GM06990 (cell line): ENCODE results near the gene TTI1.

Source experiments
- DNase-seq: peaks from one replicate; pipeline ENCODE4 v3.0.0-alpha.2; 2011; ENCODE audit not compliant: insufficient read length; ENCODE audit errors: extremely low read depth
- H3K27me3 ChIP-seq: replicated peaks from 2 replicates; pipeline ENCODE4 v1.6.0; 2011; ENCODE audit warnings: low read length; ENCODE audit not compliant: control insufficient read depth, insufficient read depth
- H3K36me3 ChIP-seq: 2 replicates; pipeline ENCODE4 v1.5.1; 2011; ENCODE audit warnings: low read length; ENCODE audit not compliant: control insufficient read depth, insufficient read depth
- H3K4me3 ChIP-seq: replicated peaks from 2 replicates; pipeline ENCODE4 v1.5.1; 2011; ENCODE audit warnings: low read depth, mild to moderate bottlenecking, control low read depth, low read length
- TF ChIP-seq, protein P1 (sequence below): IDR thresholded peaks from 2 replicates; pipeline ENCODE4 v1.5.1; 2011; ENCODE audit warnings: low read length, control low read depth, mild to moderate bottlenecking, inconsistent platforms; ENCODE audit not compliant: insufficient read depth, poor library complexity, severe bottlenecking

TTI1 gene

DNA sequence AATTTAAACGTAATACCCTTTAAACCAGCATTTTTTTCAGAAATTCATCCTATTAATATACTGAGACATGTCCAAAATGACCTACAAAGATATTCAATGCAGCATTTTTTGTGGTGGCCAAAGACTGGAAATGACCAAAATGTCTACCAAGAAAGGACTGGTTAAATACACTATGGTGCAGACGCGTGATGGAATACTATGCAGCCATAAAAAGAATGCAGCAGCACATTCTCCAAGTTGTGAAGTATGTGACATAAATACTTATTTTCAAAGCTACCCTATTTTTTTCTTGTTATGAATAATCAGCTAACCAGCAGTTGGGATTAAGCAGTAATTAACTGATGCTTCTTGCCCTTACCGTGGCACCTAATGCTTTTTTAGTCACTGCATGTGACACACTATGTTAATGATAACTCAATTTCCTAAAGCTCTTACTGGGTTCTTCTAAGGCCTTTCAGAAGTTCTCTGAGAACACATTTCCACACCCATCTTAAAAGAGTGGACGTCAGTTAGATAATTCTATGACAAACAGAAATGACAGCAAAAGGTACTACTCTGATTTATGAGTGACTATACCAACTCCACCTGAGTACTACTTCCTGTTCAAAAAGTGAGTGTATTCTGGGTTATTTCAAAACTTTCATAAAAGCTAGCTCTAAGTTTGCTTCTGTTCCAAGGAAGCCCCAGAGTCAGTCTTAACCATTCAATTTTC lies 24.9 kb downstream of the TTI1 start:
- DNase-seq = no peak
- H3K36me3 ChIP-seq = peaks cover 16% of the 10 kb centered on the region
- H3K4me3 ChIP-seq = no peak overlapping the region
- H3K27me3 ChIP-seq = no peaks in the 10 kb centered on the region
- TF ChIP-seq, protein P1, sequence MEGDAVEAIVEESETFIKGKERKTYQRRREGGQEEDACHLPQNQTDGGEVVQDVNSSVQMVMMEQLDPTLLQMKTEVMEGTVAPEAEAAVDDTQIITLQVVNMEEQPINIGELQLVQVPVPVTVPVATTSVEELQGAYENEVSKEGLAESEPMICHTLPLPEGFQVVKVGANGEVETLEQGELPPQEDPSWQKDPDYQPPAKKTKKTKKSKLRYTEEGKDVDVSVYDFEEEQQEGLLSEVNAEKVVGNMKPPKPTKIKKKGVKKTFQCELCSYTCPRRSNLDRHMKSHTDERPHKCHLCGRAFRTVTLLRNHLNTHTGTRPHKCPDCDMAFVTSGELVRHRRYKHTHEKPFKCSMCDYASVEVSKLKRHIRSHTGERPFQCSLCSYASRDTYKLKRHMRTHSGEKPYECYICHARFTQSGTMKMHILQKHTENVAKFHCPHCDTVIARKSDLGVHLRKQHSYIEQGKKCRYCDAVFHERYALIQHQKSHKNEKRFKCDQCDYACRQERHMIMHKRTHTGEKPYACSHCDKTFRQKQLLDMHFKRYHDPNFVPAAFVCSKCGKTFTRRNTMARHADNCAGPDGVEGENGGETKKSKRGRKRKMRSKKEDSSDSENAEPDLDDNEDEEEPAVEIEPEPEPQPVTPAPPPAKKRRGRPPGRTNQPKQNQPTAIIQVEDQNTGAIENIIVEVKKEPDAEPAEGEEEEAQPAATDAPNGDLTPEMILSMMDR = no peak

DNA sequence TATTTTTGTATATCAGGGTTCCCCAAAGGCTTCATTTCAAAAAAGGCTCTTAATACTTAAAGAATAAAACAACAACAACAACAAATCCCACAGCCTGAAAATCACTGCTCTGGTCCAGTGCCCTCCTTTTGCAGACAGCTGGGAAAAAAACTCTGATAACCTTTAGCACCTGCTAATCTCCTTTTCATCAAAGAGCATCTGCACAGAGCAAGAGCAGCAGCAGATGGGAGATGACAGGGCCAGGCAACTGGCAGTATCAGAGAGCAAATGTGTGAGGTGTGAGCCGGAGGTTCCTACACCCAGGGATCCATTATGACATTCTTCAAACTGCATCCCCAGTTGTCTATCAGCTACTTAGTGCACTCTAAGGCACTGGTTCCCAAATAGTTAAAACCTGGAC lies 25.7 kb downstream of the TTI1 start:
- H3K27me3 ChIP-seq = no peaks in the 10 kb centered on the region
- no peak for DNase-seq
- no peak overlapping the region for H3K4me3 ChIP-seq
- peaks cover 11% of the 10 kb centered on the region for H3K36me3 ChIP-seq
- TF ChIP-seq, protein P1 = no peak

DNA sequence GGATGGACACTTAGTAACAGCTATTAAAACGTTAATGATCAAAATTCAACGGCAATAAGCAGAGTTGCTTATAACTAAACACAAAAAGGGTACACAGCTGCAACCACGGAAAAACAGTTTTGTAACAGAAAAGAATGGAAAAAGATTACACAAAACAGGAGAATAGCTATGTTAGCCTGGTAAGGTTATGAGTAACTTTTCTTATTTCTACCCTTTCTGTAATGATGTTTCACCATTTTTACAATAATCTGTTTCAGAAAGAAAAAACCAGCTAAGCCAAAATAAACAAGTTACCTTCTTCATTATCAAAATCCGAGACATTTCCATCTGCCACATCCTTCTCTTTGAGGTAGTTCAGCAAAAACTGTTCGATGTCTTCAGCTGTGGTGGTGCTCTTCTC lies 27.4 kb downstream of the TTI1 start:
- Histone ChIP-seq H3K27me3 (no peaks in the 10 kb centered on the region), H3K36me3 (peaks cover 9% of the 10 kb centered on the region), H3K4me3 (no peak overlapping the region)
- DNase-seq = no peak
- TF ChIP-seq, protein P1 = no peak

DNA sequence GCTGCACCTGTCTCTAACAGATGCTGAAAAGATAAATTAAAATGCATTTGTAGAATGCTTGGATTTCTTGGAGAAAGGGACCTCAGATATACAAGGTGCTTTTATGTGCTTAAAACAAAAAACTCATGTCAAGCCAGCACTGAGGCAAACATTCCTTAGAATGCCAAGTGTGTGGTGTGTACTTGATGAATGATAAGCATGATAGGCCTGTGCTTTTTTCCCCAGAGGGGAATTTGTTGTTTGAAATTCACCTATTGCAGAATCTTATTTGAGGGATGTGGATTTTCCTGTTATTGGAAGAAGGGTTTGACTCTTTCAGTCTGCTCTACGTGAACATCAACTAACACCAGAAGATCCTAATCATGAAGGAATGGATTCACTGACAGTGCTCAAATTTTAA lies 28.8 kb downstream of the TTI1 start:
- peaks cover 11% of the 10 kb centered on the region for H3K36me3 ChIP-seq
- no peaks in the 10 kb centered on the region for H3K27me3 ChIP-seq
- no peak overlapping the region for H3K4me3 ChIP-seq
- no peak for DNase-seq
- TF ChIP-seq, protein P1 = no peak

DNA sequence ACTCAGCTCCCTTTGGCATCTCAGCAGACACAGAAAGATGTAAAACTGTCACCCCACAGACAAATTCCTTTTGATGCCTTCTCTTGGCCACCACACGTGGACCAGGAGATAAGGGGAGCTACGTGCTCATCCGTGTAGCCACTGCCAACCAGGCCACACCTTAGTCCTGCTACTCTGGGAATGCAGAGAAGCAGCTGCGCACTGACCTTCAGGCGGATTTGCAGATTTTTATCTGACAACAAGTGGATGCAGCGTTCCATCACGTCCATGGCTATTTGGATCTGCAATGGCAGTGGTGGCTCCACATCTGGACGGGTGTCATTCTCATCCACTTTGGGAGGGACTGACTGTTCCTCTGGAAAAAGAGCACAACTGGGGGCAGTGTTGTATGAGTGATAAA lies 30.8 kb downstream of the TTI1 start:
- no peaks in the 10 kb centered on the region for H3K27me3 ChIP-seq
- TF ChIP-seq, protein P1 = no peak
- no peak overlapping the region for H3K4me3 ChIP-seq
- H3K36me3 ChIP-seq = peaks cover 13% of the 10 kb centered on the region
- no peak for DNase-seq

DNA sequence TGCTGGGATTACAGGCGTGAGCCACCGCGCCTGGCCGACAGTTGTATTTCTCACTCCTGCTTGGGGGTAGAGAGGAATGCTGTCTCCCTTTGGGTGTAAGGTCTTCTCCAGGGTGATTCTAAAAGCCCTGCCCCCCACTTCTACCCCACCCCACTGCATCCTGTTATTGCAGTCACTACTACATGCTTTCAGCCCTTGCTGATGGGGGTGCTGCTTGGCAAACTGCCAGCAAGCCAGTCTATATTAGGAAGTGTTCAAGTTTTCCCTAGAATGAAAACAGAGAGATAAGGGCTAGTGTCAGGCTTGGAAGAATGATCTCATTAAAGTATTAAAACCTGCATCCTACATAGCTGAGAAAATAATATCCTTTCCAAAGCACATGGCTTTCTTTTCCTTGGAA lies 31.3 kb downstream of the TTI1 start:
- no peaks in the 10 kb centered on the region for H3K27me3 ChIP-seq
- TF ChIP-seq, protein P1 = no peak
- no peak overlapping the region for H3K4me3 ChIP-seq
- peaks cover 13% of the 10 kb centered on the region for H3K36me3 ChIP-seq
- no peak for DNase-seq
